K562 (cell line): ENCODE measurements around the gene SH2D7. TPM values are rescaled to one million over a fixed set of nuclear protein-coding genes. Genes with fewer than 3 reads are reported as not detected.

Experiments
- ATAC-seq: fragments of 200-7000 bp; cut with Tn5 transposase; 3 replicates; pipeline ENCODE4 v1.9.1; 2020; ENCODE audit warnings: moderate library complexity
- BruUV-seq: library from RNA; stranded (reverse); fragments of 400-500 nt; replicated peaks from 2 replicates; lab custom pipeline; 2021; lab: Mats Ljungman, UMichigan
- CTCF ChIA-PET: fragments of 300-600 bp; formaldehyde crosslinking; extraction: SDS; loops from one replicate; lab custom pipeline; 2021; ENCODE audit warnings: low intra/inter-chr PET ratio; lab: Yijun Ruan, JAX
- POLR2A ChIA-PET: fragments of 300-600, 350-650 bp; sonication (Branson Sonifier 250); formaldehyde crosslinking; extraction: SDS; loops from one replicate; lab custom pipeline; 2021; ENCODE audit warnings: antibody characterized with exemption, inconsistent platforms; lab: Yijun Ruan, JAX
- DNase-seq, 4 experiments: peaks; one replicate each; pipeline versions ENCODE4 v3.0.0 to v3.0.0-alpha.2; 2011 to 2018; ENCODE audit warnings: low spot score in 3 of 4, mixed read lengths in 3 of 4; ENCODE audit errors: extremely low read depth in 1 of 4
- FAIRE-seq: peaks from 2 replicates; lab custom pipeline; 2011; peaks lifted over from hg19 to GRCh38; lab: Jason Lieb, UNC
- H2AFZ ChIP-seq: 2 replicates; pipeline ENCODE4 v1.6.0; 2011; ENCODE audit warnings: low read depth, low read length, control low read depth, inconsistent platforms
- H3K27ac ChIP-seq: fragments of 200-600 bp; 3 replicates; pipeline ENCODE4 v1.8.0; 2011; ENCODE audit warnings: low read depth, mild to moderate bottlenecking, control low read depth, inconsistent platforms, low read length, moderate library complexity, mixed read lengths; ENCODE audit errors: extremely low read depth
- H3K27me3 ChIP-seq, 2 experiments: fragments of 300-600 bp in 1 of 2; 2 replicates in 1 of 2; 3 replicates in 1 of 2; pipeline versions ENCODE4 v1.6.0 to v1.8.0; 2011; ENCODE audit warnings: inconsistent platforms in 2 of 2, low read length in 2 of 2, mild to moderate bottlenecking in 1 of 2, mixed read lengths in 1 of 2, moderate library complexity in 1 of 2; ENCODE audit not compliant: control insufficient read depth in 2 of 2, insufficient read depth in 2 of 2
- H3K36me3 ChIP-seq: fragments of 300-600 bp; 3 replicates; pipeline ENCODE4 v1.8.0; 2011; ENCODE audit warnings: mild to moderate bottlenecking, low read length, inconsistent platforms; ENCODE audit not compliant: control insufficient read depth, insufficient read depth
- H3K4me1 ChIP-seq, 2 experiments: fragments of 200-600 bp in 1 of 2; replicated peaks in 1 of 2; 2 replicates in 1 of 2; 3 replicates in 1 of 2; pipeline versions ENCODE4 v1.5.1 to v1.8.0; 2011; ENCODE audit warnings: inconsistent platforms in 2 of 2, low read length in 2 of 2, mild to moderate bottlenecking in 1 of 2, mixed read lengths in 1 of 2, moderate library complexity in 1 of 2; ENCODE audit not compliant: control insufficient read depth in 2 of 2, insufficient read depth in 2 of 2
- H3K4me2 ChIP-seq: 2 replicates; pipeline ENCODE4 v1.6.1; 2011; ENCODE audit warnings: low read length, control low read depth, inconsistent platforms, mixed read lengths; ENCODE audit not compliant: insufficient read depth
- H3K4me3 ChIP-seq: fragments of 200-600 bp; sonication (generic), shearing (Covaris generic); 2 replicates; pipeline ENCODE4 v1.5.1; 2016; ENCODE audit warnings: control low read depth, inconsistent platforms
- H3K79me2 ChIP-seq: fragments of 200-600 bp; 3 replicates; pipeline ENCODE4 v1.8.0; 2011; ENCODE audit warnings: low read length, inconsistent platforms; ENCODE audit not compliant: control insufficient read depth, insufficient read depth
- H3K9ac ChIP-seq, 2 experiments: 2 replicates each; pipeline versions ENCODE4 v1.6.0 to v1.6.1; 2011; ENCODE audit warnings: low read depth in 2 of 2, low read length in 2 of 2, control low read depth in 1 of 2, inconsistent platforms in 1 of 2, mild to moderate bottlenecking in 1 of 2, mixed read lengths in 1 of 2; ENCODE audit not compliant: insufficient read depth in 1 of 2
- H3K9me1 ChIP-seq: one replicate; pipeline ENCODE4 v1.6.0; 2011; ENCODE audit warnings: inconsistent platforms, mild to moderate bottlenecking, low read length, moderate library complexity; ENCODE audit not compliant: control insufficient read depth, insufficient read depth
- H3K9me3 ChIP-seq: replicated peaks from 2 replicates; pipeline ENCODE4 v1.5.1; 2011; ENCODE audit warnings: low read depth, low read length, inconsistent platforms; ENCODE audit not compliant: control insufficient read depth, insufficient read depth
- H4K20me1 ChIP-seq: replicated peaks from 2 replicates; pipeline ENCODE4 v1.6.1; 2011; ENCODE audit warnings: low read length, inconsistent platforms, mixed read lengths; ENCODE audit not compliant: control insufficient read depth, insufficient read depth
- DPF2 ChIP-seq: fragments of 450-650 bp; IDR thresholded peaks from 2 replicates; pipeline ENCODE4 v1.6.1; 2016
- GATA2 ChIP-seq: sonication (generic); formaldehyde crosslinking; IDR thresholded peaks from 2 replicates; pipeline ENCODE4 v1.4.0; 2020; ENCODE audit warnings: mild to moderate bottlenecking, missing genetic modification reagents
- MCM3 ChIP-seq: fragments of 450-650 bp; IDR thresholded peaks from 2 replicates; pipeline ENCODE4 v1.6.1; 2016
- ZNF695 ChIP-seq: fragments of 450-650 bp; formaldehyde crosslinking; IDR thresholded peaks from 2 replicates; pipeline ENCODE4 v1.4.0; 2020; ENCODE audit warnings: mild to moderate bottlenecking, moderate library complexity
- WGBS: fragments of 100-300 bp; shearing (Covaris generic); methylation state at CpG from one replicate; pipeline ENCODE4 v1.1.6; 2016; ENCODE audit warnings: low coverage, mixed read lengths; ENCODE audit not compliant: insufficient coverage; ENCODE audit errors: missing lambda C conversion rate; 5-methylcytosine and 5-hydroxymethylcytosine counted together
- in situ Hi-C: fragments of 300-500 bp; cut with MboI; formaldehyde crosslinking; loops from 4 replicates; pipeline ENCODE4 v1.15.0; 2018; ENCODE audit warnings: inconsistent platforms, mixed read lengths
- intact Hi-C: fragments of 100-400 bp; cut with micrococcal nuclease; formaldehyde crosslinking; loops from 2 replicates; pipeline ENCODE4 v1.14.2; 2022
- polyA plus RNA-seq, 8 experiments: library from polyadenylated mRNA; depleted of rRNA in 4 of 8; stranded (reverse) in 5 of 8; unstranded in 3 of 8; fragments of >200 nt; fragmentation: Nextera tagmentation in 2 of 8; fragmentation: Illumina TruSeq in 1 of 8; extraction: Ambion mirVana in 2 of 8; extraction: Trizol in 1 of 8; gene quantifications; 2 replicates each; pipeline versions ENCODE4 v1.2.1 to v1.2.3, GENCODE V29; 2011 to 2014; ENCODE audit warnings: inconsistent platforms in 1 of 8, missing spikeins in 1 of 8
- total RNA-seq, 7 experiments: library from RNA; depleted of rRNA in 6 of 7; stranded (reverse); fragments of >200 nt in 6 of 7; fragmentation: Illumina TruSeq in 2 of 7; extraction: Trizol in 2 of 7; gene quantifications; 2 replicates each; pipeline versions ENCODE4 v1.2.1 to v1.2.3, GENCODE V29; 2011 to 2021; ENCODE audit warnings: low replicate concordance in 1 of 7
- TF ChIP-seq, protein P1 (sequence below): sonication (generic); formaldehyde crosslinking; IDR thresholded peaks from 2 replicates; pipeline ENCODE4 v1.5.0; 2020; ENCODE audit warnings: missing genetic modification reagents

SH2D7 gene
- total and polyA plus RNA-seq, 9 of the 15 experiments (the other 6 are each of a cell fraction or from before 2014, with no cell fraction given): not detected

GRCh38 chr15:78147566-78147965, 55.2 kb downstream of the SH2D7 start:
- Histone ChIP-seq H3K4me1 (peaks cover 20 to 23% of the 10 kb centered on the region in 2 experiments; a peak in 4 of 5 replicates), H2AFZ (no peak overlapping the region; the same call in 1 of the 2 replicates), H4K20me1 (peaks cover 2% of the 10 kb centered on the region), H3K4me2 (peak overlapping the region; percentile 3; the same call in 1 of the 2 replicates), H3K4me3 (no peak overlapping the region), H3K79me2 (peaks cover 27% of the 10 kb centered on the region), H3K27me3 (no peaks in the 10 kb centered on the region), H3K9me3 (no peaks in the 10 kb centered on the region), H3K9me1 (no peaks in the 10 kb centered on the region), H3K27ac (no peak overlapping the region), H3K9ac (peak overlapping the region in 1 of 2 experiments; percentile 77; a peak in 2 of 4 replicates), H3K36me3 (peaks cover 6% of the 10 kb centered on the region; the same call in 1 of the 3 replicates)
- ChIA-PET CTCF (no interaction called here), POLR2A (interaction anchor here (0.6 to 1.6 kb wide), 12 partner anchors 9 to 98 kb away, joined by 3 to 7 read pairs (median 3); partner anchors contain the start of gene CIB2)
- intact Hi-C loops: no loop called here
- ATAC-seq (no peak), FAIRE-seq (no peak), DNase-seq (no peak)
- BruUV-seq: no TSS peak
- in situ Hi-C loops: no loop called here
- TF ChIP-seq ZNF695 (CRISPR knock-in tag) (no peak), DPF2 (0 out of 2 replicates have a peak, but pooled peaks have one; percentile 10), MCM3 (no peak), GATA2 (0 out of 2 replicates have a peak, but pooled peaks have one; percentile 1)
- TF ChIP-seq, protein P1, sequence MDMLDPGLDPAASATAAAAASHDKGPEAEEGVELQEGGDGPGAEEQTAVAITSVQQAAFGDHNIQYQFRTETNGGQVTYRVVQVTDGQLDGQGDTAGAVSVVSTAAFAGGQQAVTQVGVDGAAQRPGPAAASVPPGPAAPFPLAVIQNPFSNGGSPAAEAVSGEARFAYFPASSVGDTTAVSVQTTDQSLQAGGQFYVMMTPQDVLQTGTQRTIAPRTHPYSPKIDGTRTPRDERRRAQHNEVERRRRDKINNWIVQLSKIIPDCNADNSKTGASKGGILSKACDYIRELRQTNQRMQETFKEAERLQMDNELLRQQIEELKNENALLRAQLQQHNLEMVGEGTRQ (CRISPR knock-in tag): no peak
- 60% methylated on average over 6 of the region's 6 CpGs for WGBS
